GM19025 (cell line): ENCODE measurements around the gene SUFU.

Experiments used
- ATAC-seq: cut with Tn5 transposase; IDR thresholded peaks from one replicate; pipeline ENCODE4 v1.9.1; 2021; ENCODE audit warnings: mild to moderate bottlenecking, low read depth, moderate library complexity; ENCODE audit not compliant: unreplicated experiment

SUFU gene

GRCh38 chr10:102646610-102647442, 143.1 kb downstream of the SUFU start:
- no peak for ATAC-seq

GRCh38 chr10:102647443-102648268, 143.9 kb downstream of the SUFU start:
- no peak for ATAC-seq

- ATAC-seq: no peak
Observed at GRCh38 chr10:102648269-102648888, 144.6 kb downstream of the SUFU start.

- ATAC-seq: no peak
Observed at GRCh38 chr10:102648889-102649796, 145.4 kb downstream of the SUFU start.

- no peak for ATAC-seq
Observed at GRCh38 chr10:102649797-102650654, 146.3 kb downstream of the SUFU start.

- no peak for ATAC-seq
Observed at GRCh38 chr10:102650655-102651454, 147.1 kb downstream of the SUFU start.

- ATAC-seq: no peak
Observed at GRCh38 chr10:102651455-102652169, 147.8 kb downstream of the SUFU start.

GRCh38 chr10:102652170-102652916, 148.6 kb downstream of the SUFU start:
- ATAC-seq: no peak

- ATAC-seq: no peak
Observed at GRCh38 chr10:102653060-102653459, 149.3 kb downstream of the SUFU start.

GRCh38 chr10:102654566-102654965, 150.8 kb downstream of the SUFU start:
- no peak for ATAC-seq

GRCh38 chr10:102654969-102655368, 151.2 kb downstream of the SUFU start:
- ATAC-seq: no peak

GRCh38 chr10:102656026-102656425, 152.3 kb downstream of the SUFU start:
- no peak for ATAC-seq

- no peak for ATAC-seq
Observed at GRCh38 chr10:102656791-102657371, 153.1 kb downstream of the SUFU start.

GRCh38 chr10:102657451-102657850, 153.7 kb downstream of the SUFU start:
- ATAC-seq: no peak

GRCh38 chr10:102657984-102658724, 154.4 kb downstream of the SUFU start:
- ATAC-seq: no peak

- ATAC-seq: no peak
Observed at GRCh38 chr10:102658802-102659201, 155.0 kb downstream of the SUFU start.
